Neural crest cell (in vitro differentiated cells): ENCODE measurements around the gene GSS. TPM values are rescaled to one million over a fixed set of nuclear protein-coding genes. Genes with fewer than 3 reads are reported as not detected.
A peak's percentile ranks its signal among the peaks of the same experiment; 100 is the strongest.

Experiments used
- DNase-seq: peaks from one replicate; pipeline ENCODE4 v3.0.0; 2021; ENCODE audit warnings: low read depth, mixed read lengths, low spot score
- H3K27ac Mint-ChIP-seq: one replicate; pipeline ENCODE4 v1.8.0; 2021; ENCODE audit warnings: mild to moderate bottlenecking, mixed read lengths; ENCODE audit not compliant: unreplicated experiment
- H3K27me3 Mint-ChIP-seq: 2 replicates; pipeline ENCODE4 v1.8.0; 2021; ENCODE audit warnings: low read depth, mild to moderate bottlenecking, mixed read lengths
- H3K36me3 Mint-ChIP-seq: 2 replicates; pipeline ENCODE4 v1.8.0; 2021; ENCODE audit warnings: low read depth, mild to moderate bottlenecking, mixed read lengths
- H3K4me1 Mint-ChIP-seq: 2 replicates; pipeline ENCODE4 v1.8.0; 2021; ENCODE audit warnings: mixed read lengths
- H3K4me3 Mint-ChIP-seq: one replicate; pipeline ENCODE4 v1.8.0; 2021; ENCODE audit warnings: mild to moderate bottlenecking, mixed read lengths
- H3K9me3 Mint-ChIP-seq: 2 replicates; pipeline ENCODE4 v1.8.0; 2021; ENCODE audit warnings: mixed read lengths
- long read RNA-seq: library from polyadenylated mRNA; unstranded; transcript quantifications from one replicate; pipeline ENCODE4 v2.0.0, GENCODE V29; 2020
- total RNA-seq: library from RNA; stranded (reverse); gene quantifications from 2 replicates; pipeline ENCODE4 v1.2.1, GENCODE V29; 2021
- TF ChIP-seq, protein P1 (sequence below): fragments of 200-600 bp; sonication (generic); conservative IDR thresholded peaks from 2 replicates; pipeline ENCODE4 v1.5.0; 2021; ENCODE audit warnings: antibody characterized with exemption, mild to moderate bottlenecking

The GSS gene
- 78.8 and 84.5 TPM in 2 replicates for total RNA-seq
- long read RNA-seq, transcript GSS-201 (13 exons, 1,919 nt) = major isoform, 118 of 171 reads
- long read RNA-seq, partial matches to known transcripts = 23 of 171 reads
- long read RNA-seq, other reads (novel, unspliced or antisense) = 29 of 171 reads

- peak within 1 kb of the TSS; percentile 96 for H3K4me3 Mint-ChIP-seq
- no peaks in the 10 kb centered on the region for H3K9me3 Mint-ChIP-seq
- no peaks in the 10 kb centered on the region for H3K27me3 Mint-ChIP-seq
- H3K4me1 Mint-ChIP-seq = peaks cover 34% of the 10 kb centered on the region
- TF ChIP-seq, protein P1, sequence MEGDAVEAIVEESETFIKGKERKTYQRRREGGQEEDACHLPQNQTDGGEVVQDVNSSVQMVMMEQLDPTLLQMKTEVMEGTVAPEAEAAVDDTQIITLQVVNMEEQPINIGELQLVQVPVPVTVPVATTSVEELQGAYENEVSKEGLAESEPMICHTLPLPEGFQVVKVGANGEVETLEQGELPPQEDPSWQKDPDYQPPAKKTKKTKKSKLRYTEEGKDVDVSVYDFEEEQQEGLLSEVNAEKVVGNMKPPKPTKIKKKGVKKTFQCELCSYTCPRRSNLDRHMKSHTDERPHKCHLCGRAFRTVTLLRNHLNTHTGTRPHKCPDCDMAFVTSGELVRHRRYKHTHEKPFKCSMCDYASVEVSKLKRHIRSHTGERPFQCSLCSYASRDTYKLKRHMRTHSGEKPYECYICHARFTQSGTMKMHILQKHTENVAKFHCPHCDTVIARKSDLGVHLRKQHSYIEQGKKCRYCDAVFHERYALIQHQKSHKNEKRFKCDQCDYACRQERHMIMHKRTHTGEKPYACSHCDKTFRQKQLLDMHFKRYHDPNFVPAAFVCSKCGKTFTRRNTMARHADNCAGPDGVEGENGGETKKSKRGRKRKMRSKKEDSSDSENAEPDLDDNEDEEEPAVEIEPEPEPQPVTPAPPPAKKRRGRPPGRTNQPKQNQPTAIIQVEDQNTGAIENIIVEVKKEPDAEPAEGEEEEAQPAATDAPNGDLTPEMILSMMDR = peak; percentile 56
- peak; percentile 100 for DNase-seq
- no peaks in the 10 kb centered on the region for H3K36me3 Mint-ChIP-seq
- peak within 1 kb of the TSS; percentile 98 for H3K27ac Mint-ChIP-seq
Observed at GRCh38 chr20:34955231-34956040, at the start of gene GSS, which contains the start of gene MYH7B. TSS of gene GSS (minus strand) at chr20:34955806. CDS start at chr20:34951852, 3,954 bp downstream. TSS of gene MYH7B (plus strand) at chr20:34955868. CDS start at chr20:34978006, 22,138 bp downstream.

DNA sequence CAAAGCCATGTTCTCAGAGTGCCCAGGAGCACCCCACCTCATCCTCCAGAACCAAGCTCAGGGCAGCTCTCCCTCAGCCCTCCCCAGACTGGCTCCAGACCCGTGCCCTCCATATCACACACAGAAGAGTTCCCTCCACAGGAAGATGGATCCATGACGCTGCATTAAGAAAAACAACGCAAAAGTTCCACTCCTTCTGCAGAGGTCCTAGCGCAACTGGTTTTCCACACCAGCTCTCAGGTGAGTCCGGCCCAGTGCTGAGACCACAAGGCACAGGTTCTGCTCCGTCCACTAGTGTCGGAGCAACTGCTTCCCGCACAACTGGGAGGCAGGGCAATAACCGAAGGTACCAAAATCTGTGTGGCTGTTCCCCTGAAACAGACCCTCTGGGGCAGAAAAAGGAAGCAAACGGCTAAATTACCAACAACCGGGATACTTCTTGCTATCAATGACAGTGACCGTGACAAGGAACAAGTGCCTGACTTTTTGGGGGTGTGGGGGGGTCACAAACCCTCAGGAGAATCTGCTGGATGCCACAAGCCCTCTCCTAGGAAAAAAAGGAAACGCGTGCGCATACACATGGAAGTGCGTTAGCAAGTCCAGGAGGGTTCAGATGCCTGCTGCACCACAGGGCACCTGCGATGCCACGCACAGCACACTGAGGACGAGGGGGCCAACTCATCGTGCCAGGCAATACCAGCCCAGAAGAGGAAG lies 49.3 kb upstream of the GSS start:
- Mint-ChIP-seq H3K9me3 (no peaks in the 10 kb centered on the region), H3K36me3 (peaks cover 27% of the 10 kb centered on the region), H3K27me3 (no peaks in the 10 kb centered on the region), H3K4me3 (no peak overlapping the region), H3K4me1 (no peaks in the 10 kb centered on the region), H3K27ac (peak overlapping the region; percentile 50)
- no peak for DNase-seq
- TF ChIP-seq, protein P1 = no peak

DNA sequence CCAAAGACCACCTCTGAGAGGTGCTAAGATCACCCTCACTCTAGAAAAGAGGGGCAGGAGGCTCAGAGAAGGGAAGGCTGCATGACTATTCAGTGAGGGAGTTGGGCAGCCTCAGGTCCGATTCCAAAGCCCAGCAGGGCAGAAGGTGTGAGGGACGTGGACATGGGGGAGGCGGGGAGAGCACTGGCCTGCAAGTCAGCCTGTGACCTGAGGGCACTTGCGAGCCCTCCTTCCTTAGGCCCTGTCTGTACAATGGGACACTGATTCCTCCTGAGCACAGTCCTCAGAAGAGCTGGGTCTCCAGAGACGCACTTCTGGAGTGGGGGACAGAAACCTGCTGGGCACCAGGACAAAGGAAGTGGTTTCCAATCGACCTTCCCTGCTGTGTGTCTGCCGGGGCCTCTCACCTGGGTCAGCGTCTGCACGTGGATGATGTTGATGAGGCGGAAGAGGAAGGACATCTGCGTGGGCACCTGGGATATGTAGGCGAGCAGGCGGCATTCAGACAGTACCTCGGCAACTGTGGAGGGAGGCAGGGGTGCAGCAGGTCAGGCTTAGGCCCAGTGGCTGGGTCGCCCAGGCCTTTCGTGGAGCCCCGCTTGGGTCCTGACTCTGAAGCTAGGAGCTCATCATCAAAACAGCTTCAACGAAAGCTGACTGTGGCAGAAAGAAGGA lies 48.6 kb upstream of the GSS start:
- DNase-seq = no peak
- H3K9me3 Mint-ChIP-seq = no peaks in the 10 kb centered on the region
- peak overlapping the region; percentile 81 for H3K27ac Mint-ChIP-seq
- H3K27me3 Mint-ChIP-seq = no peaks in the 10 kb centered on the region
- H3K4me1 Mint-ChIP-seq = no peaks in the 10 kb centered on the region
- H3K4me3 Mint-ChIP-seq = no peak overlapping the region
- TF ChIP-seq, protein P1 = no peak
- peaks cover 24% of the 10 kb centered on the region for H3K36me3 Mint-ChIP-seq

DNA sequence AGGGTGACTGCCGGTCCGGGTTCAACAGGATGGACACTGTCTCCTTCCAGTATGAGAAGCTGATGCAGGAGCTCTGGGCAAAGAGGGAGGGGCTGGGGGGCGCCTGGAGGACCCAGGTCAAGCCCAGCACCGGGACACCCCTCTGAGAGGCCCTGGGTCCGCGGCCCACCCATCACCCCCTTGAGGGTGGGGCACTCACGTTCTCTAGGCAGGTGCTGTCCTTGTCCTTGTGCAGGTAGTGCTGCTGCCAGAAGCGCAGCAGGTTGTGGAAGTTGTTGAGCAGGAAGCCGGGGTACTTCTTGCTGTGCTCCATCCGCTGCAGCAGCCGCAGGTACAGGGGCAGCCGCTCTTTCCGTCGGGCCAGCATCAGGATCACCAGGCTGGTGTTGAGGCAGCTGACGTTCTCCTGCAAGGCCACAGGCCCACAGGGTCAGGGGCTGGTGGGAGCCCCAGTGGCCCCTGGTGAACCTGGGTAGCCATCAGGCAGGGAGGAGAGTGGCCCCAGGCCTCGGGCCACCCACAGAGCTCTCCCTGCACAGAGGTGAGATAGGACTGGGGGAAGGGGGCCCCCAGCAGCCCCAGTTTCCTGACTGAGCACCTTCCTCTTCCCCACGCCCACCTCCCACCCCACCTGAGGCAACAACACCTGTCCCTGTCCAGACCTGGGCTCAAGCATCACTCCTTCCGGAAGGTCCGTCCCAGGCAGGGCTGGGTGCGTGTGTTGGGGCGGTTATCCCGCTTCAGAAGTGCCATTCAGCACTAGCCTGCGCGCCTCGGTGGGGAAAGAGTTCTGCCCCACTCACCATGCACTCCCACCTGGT lies 47.8 kb upstream of the GSS start:
- TF ChIP-seq, protein P1 = no peak
- no peaks in the 10 kb centered on the region for H3K9me3 Mint-ChIP-seq
- H3K4me3 Mint-ChIP-seq = no peak overlapping the region
- DNase-seq = no peak
- H3K27ac Mint-ChIP-seq = peak overlapping the region; percentile 81
- no peaks in the 10 kb centered on the region for H3K27me3 Mint-ChIP-seq
- H3K36me3 Mint-ChIP-seq = peaks cover 21% of the 10 kb centered on the region
- H3K4me1 Mint-ChIP-seq = no peaks in the 10 kb centered on the region
